Endometrial microvascular endothelial cells (primary cell): ENCODE results near the gene SYNPR. TPM values are rescaled to one million over a fixed set of nuclear protein-coding genes. Genes with fewer than 3 reads are reported as not detected.

Experiments
- in situ Hi-C: cut with HindIII; loops from 2 replicates; pipeline ENCODE4 v1.10.0; 2017; ENCODE audit warnings: low sequenced_read_pairs, low pct_unique_long_range_greater_than_20kb; ENCODE audit errors: inconsistent ontology term
- total RNA-seq: library from RNA; depleted of rRNA; stranded (reverse); fragments of >200 nt; gene quantifications from one replicate; pipeline ENCODE4 v1.2.3, GENCODE V29; 2015; ENCODE audit errors: inconsistent ontology term

SYNPR gene
- total RNA-seq, 1 donor from 2014 or later, result not detected

GRCh38 chr3:63497641-63498040 is 219.5 kb downstream of the SYNPR start:
- in situ Hi-C loops, result no loop called here

GRCh38 chr3:63500196-63500595 is 222.1 kb downstream of the SYNPR start:
- in situ Hi-C loops, result no loop called here

GRCh38 chr3:63508305-63508704 is 230.2 kb downstream of the SYNPR start:
- in situ Hi-C loops, result no loop called here

- in situ Hi-C loops, result no loop called here
Measured at GRCh38 chr3:63508771-63509170, 230.7 kb downstream of the SYNPR start.

GRCh38 chr3:63513791-63514190 is 235.7 kb downstream of the SYNPR start:
- in situ Hi-C loops, result no loop called here

- in situ Hi-C loops, result no loop called here
Measured at GRCh38 chr3:63514678-63515077, 236.6 kb downstream of the SYNPR start.

- in situ Hi-C loops, result no loop called here
Measured at GRCh38 chr3:63519426-63519825, 241.3 kb downstream of the SYNPR start.

GRCh38 chr3:63521657-63522056 is 243.5 kb downstream of the SYNPR start:
- in situ Hi-C loops, result no loop called here

GRCh38 chr3:63523100-63523499 is 245.0 kb downstream of the SYNPR start:
- in situ Hi-C loops, result no loop called here

- in situ Hi-C loops, result no loop called here
Measured at GRCh38 chr3:63528325-63529000, 250.4 kb downstream of the SYNPR start.

- in situ Hi-C loops, result no loop called here
Measured at GRCh38 chr3:63532521-63532920, 254.4 kb downstream of the SYNPR start.

- in situ Hi-C loops, result no loop called here
Measured at GRCh38 chr3:63538919-63539318, 260.8 kb downstream of the SYNPR start.

- in situ Hi-C loops, result no loop called here
Measured at GRCh38 chr3:63555767-63556166, 277.7 kb downstream of the SYNPR start.

GRCh38 chr3:63556401-63556800 is 278.3 kb downstream of the SYNPR start:
- in situ Hi-C loops, result no loop called here

GRCh38 chr3:63557912-63558311 is 279.8 kb downstream of the SYNPR start:
- in situ Hi-C loops, result no loop called here

- in situ Hi-C loops, result no loop called here
Measured at GRCh38 chr3:63559884-63560283, 281.8 kb downstream of the SYNPR start.

GRCh38 chr3:63561879-63562278 is 283.8 kb downstream of the SYNPR start:
- in situ Hi-C loops, result no loop called here

GRCh38 chr3:63562323-63562722 is 284.2 kb downstream of the SYNPR start:
- in situ Hi-C loops, result no loop called here

GRCh38 chr3:63563572-63563971 is 285.5 kb downstream of the SYNPR start:
- in situ Hi-C loops, result no loop called here

GRCh38 chr3:63565220-63565619 is 287.1 kb downstream of the SYNPR start:
- in situ Hi-C loops, result no loop called here

GRCh38 chr3:63571682-63572081 is 293.6 kb downstream of the SYNPR start:
- in situ Hi-C loops, result no loop called here
